GM23248 (cell line): Measurements from ENCODE around the gene EBLN2.

Experiments
- EZH2 ChIP-seq: fragments of 200-600 bp; sonication (generic); IDR thresholded peaks from 2 replicates; pipeline ENCODE4 v1.6.1; 2018; ENCODE audit warnings: antibody characterized with exemption, mild to moderate bottlenecking; ENCODE audit not compliant: insufficient read depth, poor library complexity, severe bottlenecking
- EZH2phosphoT487 ChIP-seq: fragments of 200-600 bp; sonication (generic); IDR thresholded peaks from 2 replicates; pipeline ENCODE4 v1.6.1; 2018; ENCODE audit warnings: antibody characterized with exemption, moderate library complexity, mild to moderate bottlenecking, low read depth; ENCODE audit not compliant: insufficient read depth

- TF ChIP-seq EZH2phosphoT487 (no peak), EZH2 (no peak)
These were observed 49.1 kb downstream of the EBLN2 start for GRCh38 chr3:73110530-73110929.
